HCEC 1CT (cell line): ENCODE results near the gene RBM28.

Source experiments
- DNase-seq: peaks from one replicate; pipeline ENCODE4 v3.0.0-alpha.2; 2017

The RBM28 gene

DNA sequence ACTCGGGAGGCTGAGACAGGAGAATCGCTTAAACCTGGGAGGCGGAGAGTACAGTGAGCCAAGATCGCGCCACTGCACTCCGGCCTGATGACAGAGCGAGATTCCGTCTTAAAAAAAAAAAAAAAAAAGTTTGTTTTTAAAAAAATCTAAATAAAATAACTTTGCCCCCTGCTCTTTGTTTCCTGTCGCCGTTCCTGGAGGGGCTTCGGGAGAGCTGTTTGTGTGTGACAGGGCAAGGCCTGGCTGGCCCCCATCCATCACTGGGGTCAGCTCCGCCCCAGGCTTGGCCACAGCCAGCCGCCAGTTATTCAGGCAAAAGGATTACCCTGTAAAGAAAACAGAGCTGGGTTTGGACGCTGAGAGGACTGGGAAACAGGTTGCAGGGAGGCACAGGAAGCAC is 86.2 kb downstream of the RBM28 start:
- no peak for DNase-seq

DNA sequence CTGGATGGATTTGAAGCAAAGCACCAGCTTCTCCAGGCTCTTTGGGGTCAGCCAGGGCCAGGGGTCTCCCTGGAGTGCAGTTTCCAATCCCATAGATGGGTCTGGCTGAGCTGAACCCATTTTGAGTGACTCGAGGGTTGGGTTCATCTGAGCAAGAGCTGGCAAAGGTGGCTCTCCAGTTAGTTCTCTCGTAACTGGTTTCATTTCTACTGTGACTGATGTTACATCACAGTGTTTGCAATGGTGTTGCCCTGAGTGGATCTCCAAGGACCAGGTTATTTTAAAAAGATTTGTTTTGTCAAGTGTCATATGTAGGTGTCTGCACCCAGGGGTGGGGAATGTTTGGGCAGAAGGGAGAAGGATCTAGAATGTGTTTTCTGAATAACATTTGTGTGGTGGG is 88.4 kb downstream of the RBM28 start:
- no peak for DNase-seq

- DNase-seq: no peak
These were observed 89.2 kb downstream of the RBM28 start for GRCh38 chr7:128254470-128254869.

GRCh38 chr7:128253701-128254100 is 90.0 kb downstream of the RBM28 start:
- DNase-seq: no peak

GRCh38 chr7:128251337-128251736 is 92.4 kb downstream of the RBM28 start:
- DNase-seq: no peak
